Mesothelial cell of epicardium (in vitro differentiated cells): ENCODE measurements around the gene B4GALT2. TPM values are rescaled to one million over a fixed set of nuclear protein-coding genes. Genes with fewer than 3 reads are reported as not detected.

ENCODE experiments used
- DNase-seq, 2 experiments: peaks; one replicate each; pipeline ENCODE4 v3.0.0; 2021; ENCODE audit warnings: low spot score in 2 of 2; ENCODE audit not compliant: unreplicated experiment in 2 of 2
- H3K27ac Mint-ChIP-seq: 2 replicates; pipeline ENCODE4 v1.8.0; 2021; ENCODE audit warnings: mixed read lengths
- H3K27me3 Mint-ChIP-seq: 2 replicates; pipeline ENCODE4 v1.8.0; 2021; ENCODE audit warnings: low read depth, mixed read lengths
- H3K36me3 Mint-ChIP-seq: 2 replicates; pipeline ENCODE4 v1.8.0; 2021; ENCODE audit warnings: mixed read lengths
- H3K4me1 Mint-ChIP-seq: 2 replicates; pipeline ENCODE4 v1.8.0; 2021; ENCODE audit warnings: mixed read lengths
- H3K4me3 Mint-ChIP-seq: 2 replicates; pipeline ENCODE4 v1.8.0; 2021; ENCODE audit warnings: mild to moderate bottlenecking, moderate library complexity, mixed read lengths
- H3K9me3 Mint-ChIP-seq: 2 replicates; pipeline ENCODE4 v1.8.0; 2021; ENCODE audit warnings: mixed read lengths
- total RNA-seq: library from RNA; stranded (reverse); gene quantifications from 3 replicates; pipeline ENCODE4 v1.2.1, GENCODE V29; 2021
- TF ChIP-seq, protein P1 (sequence below): fragments of 200-600 bp; sonication (generic); IDR thresholded peaks from one replicate; pipeline ENCODE4 v1.5.0; 2021; ENCODE audit warnings: antibody characterized with exemption; ENCODE audit not compliant: unreplicated experiment

Gene B4GALT2
- total RNA-seq: 55.8 to 58.6 TPM (median 57.8 TPM) in 3 replicates

DNA sequence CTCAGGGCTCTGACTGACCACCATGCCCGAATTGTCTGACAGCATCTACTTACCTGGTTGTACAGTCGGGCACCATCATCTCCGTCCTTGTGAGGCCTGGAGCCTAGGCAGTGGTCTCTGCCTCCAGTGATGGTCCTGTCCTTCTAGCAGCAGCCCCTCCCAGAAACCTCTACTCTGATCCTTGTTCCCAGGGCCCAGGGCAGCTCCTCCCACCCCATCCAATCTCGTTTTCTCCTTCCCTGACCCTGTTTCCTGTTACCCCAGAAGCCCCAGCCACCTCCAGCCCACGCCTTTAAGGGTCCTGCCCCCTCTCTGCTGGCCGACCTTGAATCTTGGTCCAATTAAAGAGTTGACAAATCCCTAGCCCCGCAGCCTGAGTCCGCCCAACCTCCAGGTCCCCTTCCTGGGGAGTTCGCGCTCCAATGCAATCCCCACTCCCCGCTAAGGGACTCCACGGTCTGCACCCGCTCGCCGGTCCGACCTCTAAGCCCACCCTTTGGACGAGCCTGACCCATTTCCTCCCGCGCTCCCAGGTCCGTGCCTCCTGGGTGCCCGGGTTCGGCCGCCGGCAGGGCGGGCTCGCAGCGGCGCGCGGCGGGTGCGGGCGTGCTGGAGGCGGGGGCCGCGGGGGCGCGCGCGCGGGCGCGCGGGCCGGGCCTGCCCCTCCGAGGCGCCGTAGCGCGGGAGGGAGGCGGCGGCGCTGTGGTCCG lies at the start of gene B4GALT2:
Gene B4GALT2, plus strand, starts transcription at position 660 of the 710 bp plus-strand sequence. CDS start 1,951 bp downstream, outside the sequence.
- TF ChIP-seq, protein P1, sequence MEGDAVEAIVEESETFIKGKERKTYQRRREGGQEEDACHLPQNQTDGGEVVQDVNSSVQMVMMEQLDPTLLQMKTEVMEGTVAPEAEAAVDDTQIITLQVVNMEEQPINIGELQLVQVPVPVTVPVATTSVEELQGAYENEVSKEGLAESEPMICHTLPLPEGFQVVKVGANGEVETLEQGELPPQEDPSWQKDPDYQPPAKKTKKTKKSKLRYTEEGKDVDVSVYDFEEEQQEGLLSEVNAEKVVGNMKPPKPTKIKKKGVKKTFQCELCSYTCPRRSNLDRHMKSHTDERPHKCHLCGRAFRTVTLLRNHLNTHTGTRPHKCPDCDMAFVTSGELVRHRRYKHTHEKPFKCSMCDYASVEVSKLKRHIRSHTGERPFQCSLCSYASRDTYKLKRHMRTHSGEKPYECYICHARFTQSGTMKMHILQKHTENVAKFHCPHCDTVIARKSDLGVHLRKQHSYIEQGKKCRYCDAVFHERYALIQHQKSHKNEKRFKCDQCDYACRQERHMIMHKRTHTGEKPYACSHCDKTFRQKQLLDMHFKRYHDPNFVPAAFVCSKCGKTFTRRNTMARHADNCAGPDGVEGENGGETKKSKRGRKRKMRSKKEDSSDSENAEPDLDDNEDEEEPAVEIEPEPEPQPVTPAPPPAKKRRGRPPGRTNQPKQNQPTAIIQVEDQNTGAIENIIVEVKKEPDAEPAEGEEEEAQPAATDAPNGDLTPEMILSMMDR: no peak
- H3K27me3 Mint-ChIP-seq: no peaks in the 10 kb centered on the region
- peak in 1 of 2 experiments; percentile 60 for DNase-seq
- H3K36me3 Mint-ChIP-seq: peaks cover 16% of the 10 kb centered on the region
- H3K9me3 Mint-ChIP-seq: no peaks in the 10 kb centered on the region
- peak within 1 kb of the TSS; percentile 82 for H3K27ac Mint-ChIP-seq
- H3K4me3 Mint-ChIP-seq: peak within 1 kb of the TSS; percentile 89
- H3K4me1 Mint-ChIP-seq: peaks cover 51% of the 10 kb centered on the region

DNA sequence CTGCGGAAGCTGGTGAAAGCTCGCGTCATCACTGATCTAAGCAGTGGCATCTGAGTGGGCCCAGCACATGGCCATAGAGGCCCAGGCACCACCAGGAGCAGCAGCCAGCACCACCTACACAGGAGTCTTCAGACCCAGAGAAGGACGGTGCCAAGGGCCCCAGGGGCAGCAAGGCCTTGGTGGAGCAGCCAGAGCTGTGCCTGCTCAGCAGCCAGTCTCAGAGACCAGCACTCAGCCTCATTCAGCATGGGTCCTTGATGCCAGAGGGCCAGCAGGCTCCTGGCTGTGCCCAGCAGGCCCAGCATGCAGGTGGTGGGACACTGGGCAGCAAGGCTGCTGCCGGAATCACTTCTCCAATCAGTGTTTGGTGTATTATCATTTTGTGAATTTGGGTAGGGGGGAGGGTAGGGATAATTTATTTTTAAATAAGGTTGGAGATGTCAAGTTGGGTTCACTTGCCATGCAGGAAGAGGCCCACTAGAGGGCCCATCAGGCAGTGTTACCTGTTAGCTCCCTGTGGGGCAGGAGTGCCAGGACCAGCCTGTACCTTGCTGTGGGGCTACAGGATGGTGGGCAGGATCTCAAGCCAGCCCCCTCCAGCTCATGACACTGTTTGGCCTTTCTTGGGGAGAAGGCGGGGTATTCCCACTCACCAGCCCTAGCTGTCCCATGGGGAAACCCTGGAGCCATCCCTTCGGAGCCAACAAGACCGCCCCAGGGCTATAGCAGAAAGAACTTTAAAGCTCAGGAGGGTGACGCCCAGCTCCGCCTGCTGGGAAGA lies 48.7 kb upstream of the B4GALT2 start:
- TF ChIP-seq, protein P1: peak; percentile 51
- peaks cover 14% of the 10 kb centered on the region for H3K4me1 Mint-ChIP-seq
- peaks cover 18% of the 10 kb centered on the region for H3K36me3 Mint-ChIP-seq
- no peaks in the 10 kb centered on the region for H3K9me3 Mint-ChIP-seq
- H3K27ac Mint-ChIP-seq: no peak overlapping the region
- H3K4me3 Mint-ChIP-seq: no peak overlapping the region
- H3K27me3 Mint-ChIP-seq: peaks cover 27% of the 10 kb centered on the region
- no peak for DNase-seq

- Mint-ChIP-seq H3K36me3 (peaks cover 13% of the 10 kb centered on the region), H3K27ac (no peak overlapping the region), H3K4me1 (peaks cover 14% of the 10 kb centered on the region), H3K27me3 (peaks cover 30% of the 10 kb centered on the region), H3K4me3 (no peak overlapping the region), H3K9me3 (no peaks in the 10 kb centered on the region)
- DNase-seq: no peak
- TF ChIP-seq, protein P1: no peak
Measured at GRCh38 chr1:43930949-43931275, 48.1 kb upstream of the B4GALT2 start.

DNA sequence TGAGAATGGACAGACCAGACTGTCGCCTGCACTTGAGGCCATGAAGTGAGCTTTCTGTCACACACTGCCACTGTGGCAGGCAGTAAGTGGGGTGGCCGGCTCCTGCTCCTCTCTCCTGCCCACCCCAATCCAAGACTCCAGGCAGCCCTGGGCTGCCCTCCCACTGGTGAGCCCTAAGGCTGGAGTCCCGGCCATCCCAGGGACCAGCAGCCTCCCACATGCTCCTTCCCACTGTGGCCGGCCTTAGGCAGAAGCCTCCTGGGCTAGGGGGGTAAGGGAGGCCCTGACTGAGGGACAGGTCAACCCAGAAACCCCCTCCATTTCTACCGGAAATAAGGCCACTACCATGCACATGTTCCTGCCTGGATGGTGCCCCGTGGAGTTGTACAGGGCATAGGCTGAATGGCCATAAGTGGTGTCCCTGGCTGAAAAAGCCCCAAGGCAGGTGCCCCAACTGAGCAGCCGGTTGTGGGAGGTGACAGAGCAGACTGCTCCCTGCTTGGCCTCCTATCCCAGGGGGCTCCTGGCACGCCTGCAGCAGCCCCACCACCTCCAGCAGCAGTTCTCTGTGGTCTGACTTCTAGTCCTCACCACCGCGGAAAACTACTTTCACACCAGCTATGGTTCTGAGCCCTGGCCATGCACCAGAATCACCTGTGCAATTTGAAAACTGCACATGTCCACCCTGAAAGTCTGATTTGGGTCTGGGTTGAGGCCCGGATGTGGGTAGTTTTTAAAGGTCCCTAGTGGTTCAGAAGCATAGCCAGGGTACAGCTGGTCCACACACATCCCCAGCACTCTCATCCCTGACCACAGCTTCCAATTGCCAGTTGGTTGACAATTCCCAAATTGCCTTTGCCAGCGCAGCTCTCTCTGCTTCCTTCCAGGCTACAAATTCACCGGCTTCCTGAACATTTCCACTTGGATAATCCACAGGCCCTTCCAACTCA lies 47.0 kb upstream of the B4GALT2 start:
- no peak overlapping the region for H3K27ac Mint-ChIP-seq
- no peak overlapping the region for H3K4me3 Mint-ChIP-seq
- no peaks in the 10 kb centered on the region for H3K9me3 Mint-ChIP-seq
- TF ChIP-seq, protein P1: no peak
- no peak for DNase-seq
- H3K4me1 Mint-ChIP-seq: peaks cover 14% of the 10 kb centered on the region
- H3K36me3 Mint-ChIP-seq: peaks cover 6% of the 10 kb centered on the region
- peaks cover 35% of the 10 kb centered on the region for H3K27me3 Mint-ChIP-seq

GRCh38 chr1:43932786-43933385 lies 46.1 kb upstream of the B4GALT2 start:
- TF ChIP-seq, protein P1: no peak
- DNase-seq: no peak
- Mint-ChIP-seq H3K36me3 (peaks cover 6% of the 10 kb centered on the region), H3K27me3 (peaks cover 43% of the 10 kb centered on the region), H3K9me3 (no peaks in the 10 kb centered on the region), H3K4me3 (peak overlapping the region; percentile 65), H3K4me1 (peaks cover 14% of the 10 kb centered on the region), H3K27ac (no peak overlapping the region)
